Thoracic aorta endothelial cell (primary cell): ENCODE data around the gene PCLO. TPM values are rescaled to one million over a fixed set of nuclear protein-coding genes. Genes with fewer than 3 reads are reported as not detected.

Source experiments
- small RNA-seq: library from RNA; depleted of rRNA; stranded (forward); fragments of <200 nt; gene quantifications from one replicate; pipeline ENCODE3, GENCODE V24; 2012
- total RNA-seq: library from RNA; depleted of rRNA; stranded (reverse); fragments of >200 nt; gene quantifications from 2 replicates; pipeline ENCODE4 v1.2.3, GENCODE V29; 2012

Gene PCLO, protein sequence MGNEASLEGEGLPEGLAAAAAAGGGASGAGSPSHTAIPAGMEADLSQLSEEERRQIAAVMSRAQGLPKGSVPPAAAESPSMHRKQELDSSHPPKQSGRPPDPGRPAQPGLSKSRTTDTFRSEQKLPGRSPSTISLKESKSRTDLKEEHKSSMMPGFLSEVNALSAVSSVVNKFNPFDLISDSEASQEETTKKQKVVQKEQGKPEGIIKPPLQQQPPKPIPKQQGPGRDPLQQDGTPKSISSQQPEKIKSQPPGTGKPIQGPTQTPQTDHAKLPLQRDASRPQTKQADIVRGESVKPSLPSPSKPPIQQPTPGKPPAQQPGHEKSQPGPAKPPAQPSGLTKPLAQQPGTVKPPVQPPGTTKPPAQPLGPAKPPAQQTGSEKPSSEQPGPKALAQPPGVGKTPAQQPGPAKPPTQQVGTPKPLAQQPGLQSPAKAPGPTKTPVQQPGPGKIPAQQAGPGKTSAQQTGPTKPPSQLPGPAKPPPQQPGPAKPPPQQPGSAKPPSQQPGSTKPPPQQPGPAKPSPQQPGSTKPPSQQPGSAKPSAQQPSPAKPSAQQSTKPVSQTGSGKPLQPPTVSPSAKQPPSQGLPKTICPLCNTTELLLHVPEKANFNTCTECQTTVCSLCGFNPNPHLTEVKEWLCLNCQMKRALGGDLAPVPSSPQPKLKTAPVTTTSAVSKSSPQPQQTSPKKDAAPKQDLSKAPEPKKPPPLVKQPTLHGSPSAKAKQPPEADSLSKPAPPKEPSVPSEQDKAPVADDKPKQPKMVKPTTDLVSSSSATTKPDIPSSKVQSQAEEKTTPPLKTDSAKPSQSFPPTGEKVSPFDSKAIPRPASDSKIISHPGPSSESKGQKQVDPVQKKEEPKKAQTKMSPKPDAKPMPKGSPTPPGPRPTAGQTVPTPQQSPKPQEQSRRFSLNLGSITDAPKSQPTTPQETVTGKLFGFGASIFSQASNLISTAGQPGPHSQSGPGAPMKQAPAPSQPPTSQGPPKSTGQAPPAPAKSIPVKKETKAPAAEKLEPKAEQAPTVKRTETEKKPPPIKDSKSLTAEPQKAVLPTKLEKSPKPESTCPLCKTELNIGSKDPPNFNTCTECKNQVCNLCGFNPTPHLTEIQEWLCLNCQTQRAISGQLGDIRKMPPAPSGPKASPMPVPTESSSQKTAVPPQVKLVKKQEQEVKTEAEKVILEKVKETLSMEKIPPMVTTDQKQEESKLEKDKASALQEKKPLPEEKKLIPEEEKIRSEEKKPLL (N-terminal part only)
- 0.13 and 0.72 TPM in 2 replicates for total RNA-seq

DNA sequence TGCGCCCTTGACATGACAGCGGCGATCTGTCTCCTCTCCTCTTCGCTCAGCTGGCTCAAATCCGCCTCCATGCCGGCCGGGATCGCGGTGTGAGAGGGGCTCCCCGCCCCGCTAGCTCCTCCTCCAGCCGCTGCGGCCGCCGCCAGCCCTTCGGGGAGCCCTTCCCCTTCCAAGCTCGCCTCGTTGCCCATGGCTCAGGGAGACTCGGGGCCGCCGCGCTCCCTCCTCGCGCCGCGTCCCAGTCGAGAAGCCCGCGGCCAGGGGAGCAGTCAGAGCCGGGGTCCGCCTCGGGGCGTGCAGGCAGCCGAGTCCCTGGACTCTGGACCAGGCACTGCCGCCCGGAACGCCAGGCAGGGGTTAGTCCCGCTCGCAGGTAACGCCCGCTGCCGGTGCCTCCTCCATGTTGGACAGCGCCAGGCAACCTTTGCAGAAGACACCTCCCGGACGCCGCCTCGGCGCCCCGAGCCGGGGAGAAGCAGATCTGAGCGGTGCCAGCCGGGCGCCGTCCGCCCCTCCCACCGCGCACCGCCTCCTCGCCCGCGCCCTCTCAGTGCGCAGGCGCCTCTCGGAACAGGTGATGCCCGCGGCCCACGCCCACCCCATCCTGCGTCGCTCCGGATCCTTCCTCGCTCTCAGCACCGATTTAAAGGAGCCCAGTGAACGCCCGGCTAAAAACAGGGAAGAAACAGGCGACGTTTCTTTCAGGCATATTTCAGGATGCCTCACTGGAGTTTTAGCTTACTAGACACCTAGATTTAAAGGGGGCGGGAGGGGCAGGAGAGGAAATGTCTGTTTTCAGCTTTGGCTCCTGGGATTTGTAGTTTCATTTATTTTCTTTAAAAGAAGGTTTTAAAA is at the start of gene PCLO:
Gene PCLO, minus strand, starts transcription at position 483 of the 855 bp plus-strand sequence. Its CDS starts 292 bp downstream, at position 191.

Small RNA genes lying within 50 kb of the gene (small RNA-seq; reads per million reads assigned to genes)
- 0.35 reads per million for gene RNA5SP235
